ENCODE measurements around the gene TJP2. TPM values are rescaled to one million over a fixed set of nuclear protein-coding genes. Genes with fewer than 3 reads are reported as not detected.

The TJP2 gene
- total RNA-seq, 1 experiment from 2014 or later, result 25.8 TPM

DNA sequence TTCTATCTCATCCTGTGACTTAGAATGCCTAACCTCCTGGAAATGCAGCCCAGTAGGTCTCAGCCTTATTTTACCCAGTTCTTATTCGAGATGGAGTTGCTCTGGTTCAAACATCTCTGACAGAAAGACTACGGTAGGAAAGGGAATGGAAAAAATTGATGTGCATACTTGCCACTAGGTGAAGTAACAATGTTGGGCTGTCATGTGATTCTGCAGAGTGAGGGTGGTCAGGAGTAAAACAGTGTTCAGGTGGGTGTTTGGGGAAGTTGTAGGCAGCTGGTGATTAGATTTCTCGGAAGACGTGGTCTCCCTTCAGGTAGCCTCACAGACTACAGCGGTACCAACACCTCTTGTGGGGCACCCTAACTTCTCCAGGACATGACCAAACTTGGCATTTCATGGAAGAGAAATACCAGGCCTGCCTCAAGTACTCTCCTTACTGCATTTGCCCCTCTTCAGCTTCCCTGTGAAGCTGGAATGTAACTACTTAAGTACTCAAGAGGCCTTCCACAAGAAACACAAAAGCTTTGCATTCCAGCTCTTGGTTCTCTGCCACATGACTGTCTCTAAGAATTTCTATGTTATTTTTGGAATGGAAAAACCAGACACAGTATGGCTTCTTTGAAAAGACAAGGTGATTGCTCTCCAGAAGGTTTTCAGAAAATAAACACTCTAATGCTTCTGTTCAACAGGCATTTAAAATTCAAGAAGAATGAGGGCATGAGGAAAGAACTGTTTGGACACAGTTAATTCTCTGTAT lies 133.5 kb downstream of the TJP2 start:
- no peaks in the 10 kb centered on the region; the same call in 1 of the 2 replicates for H3K9me3 ChIP-seq (replicated peaks)
- peak; percentile 50 to 78 for DNase-seq (ENCODE audit: low read depth in 1 of 2, low spot score in 2 of 2)
- no peaks in the 10 kb centered on the region; the same call in 1 of the 2 replicates for H3K27me3 ChIP-seq (replicated peaks)
- H3K4me3 ChIP-seq, result no peak overlapping the region
- no peaks in the 10 kb centered on the region for H3K36me3 ChIP-seq
- H3K4me1 ChIP-seq (replicated peaks), result peaks cover 18% of the 10 kb centered on the region
- peak overlapping the region; percentile 55; the same call in 1 of the 2 replicates for H3K27ac ChIP-seq

DNA sequence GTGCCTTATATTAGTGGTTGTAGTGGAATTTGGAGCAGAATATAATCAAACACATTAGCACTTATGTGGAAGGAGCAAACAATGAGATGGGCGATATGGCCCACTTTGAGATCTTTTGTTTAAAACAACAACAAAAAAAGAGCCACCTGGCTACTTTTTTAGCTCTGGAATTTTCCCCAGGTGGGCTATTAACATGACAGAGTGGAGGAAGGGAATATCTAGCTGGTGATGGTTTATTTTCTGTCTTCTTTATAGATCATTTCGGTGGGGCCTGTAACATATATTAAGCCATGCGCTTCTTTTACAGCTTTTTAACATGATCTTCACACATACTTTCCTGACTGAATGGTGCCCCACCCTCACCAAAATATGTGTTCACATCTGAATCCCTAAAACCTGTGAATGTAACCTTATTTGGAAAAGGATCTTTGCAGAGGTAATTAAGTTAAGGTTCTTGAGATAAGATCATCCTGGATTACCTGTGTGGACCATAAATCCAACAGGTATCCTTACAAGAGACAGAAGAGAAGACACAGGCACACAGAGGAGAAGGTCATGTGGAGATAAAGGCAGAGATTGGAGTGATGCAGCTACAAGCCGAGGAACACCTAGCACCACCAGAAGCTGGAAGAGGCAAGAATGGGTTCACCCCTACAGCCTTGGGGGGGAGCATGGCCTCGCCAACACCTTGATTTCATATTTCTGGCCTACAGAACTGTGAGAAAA lies 134.3 kb downstream of the TJP2 start:
- no peaks in the 10 kb centered on the region; the same call in 1 of the 2 replicates for H3K27me3 ChIP-seq (replicated peaks)
- peaks cover 18% of the 10 kb centered on the region for H3K4me1 ChIP-seq (replicated peaks)
- H3K27ac ChIP-seq, result no peak overlapping the region
- H3K36me3 ChIP-seq, result no peaks in the 10 kb centered on the region
- no peak for DNase-seq (ENCODE audit: low read depth in 1 of 2, low spot score in 2 of 2)
- no peak overlapping the region for H3K4me3 ChIP-seq
- H3K9me3 ChIP-seq (replicated peaks), result peaks cover 5% of the 10 kb centered on the region

DNA sequence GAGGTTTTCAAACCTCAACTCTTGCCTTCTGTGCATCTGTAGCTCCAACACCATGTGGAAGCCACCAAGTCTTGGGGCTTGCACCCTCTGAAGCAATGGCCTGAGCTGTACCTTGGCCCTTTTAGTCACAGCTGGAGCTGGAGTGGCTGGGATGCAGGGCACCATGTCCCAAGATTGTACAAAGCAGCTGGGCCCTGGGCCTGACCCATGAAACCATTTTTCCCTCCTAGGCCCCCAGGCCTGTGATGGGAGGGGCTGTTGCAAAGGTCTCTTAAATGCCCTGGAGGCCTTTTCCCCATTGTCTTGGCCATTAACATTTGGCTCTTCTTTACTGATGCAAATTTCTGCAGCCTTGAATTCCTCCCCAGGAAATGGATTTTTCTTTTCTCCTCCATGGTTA lies 139.1 kb downstream of the TJP2 start:
- H3K36me3 ChIP-seq, result no peaks in the 10 kb centered on the region
- peaks cover 4% of the 10 kb centered on the region; the same call in 1 of the 2 replicates for H3K4me1 ChIP-seq (replicated peaks)
- no peak for DNase-seq (ENCODE audit: low read depth in 1 of 2, low spot score in 2 of 2)
- H3K9me3 ChIP-seq (replicated peaks), result peaks cover 5% of the 10 kb centered on the region
- H3K27me3 ChIP-seq (replicated peaks), result no peaks in the 10 kb centered on the region
- no peak overlapping the region for H3K27ac ChIP-seq
- no peak overlapping the region for H3K4me3 ChIP-seq

DNA sequence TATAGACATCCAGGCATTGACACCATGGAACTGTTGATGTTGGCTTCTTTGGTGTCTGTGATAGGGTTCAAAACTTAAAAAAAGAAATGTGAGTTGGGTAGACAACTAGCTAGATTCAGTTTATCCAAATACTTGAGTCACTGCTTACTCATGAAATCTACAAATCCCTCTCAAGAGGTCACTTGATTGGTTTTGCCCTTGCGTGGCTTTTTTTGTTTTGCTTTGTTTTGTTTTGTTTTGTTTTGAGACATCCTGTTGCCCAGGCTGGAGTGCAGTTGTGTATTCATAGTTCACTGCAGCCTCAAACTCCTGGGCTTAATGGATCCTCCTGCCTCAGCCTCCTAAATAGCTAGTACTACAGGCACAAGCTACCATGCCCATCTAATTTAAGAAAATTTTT lies 140.5 kb downstream of the TJP2 start:
- Histone ChIP-seq H3K9me3 (replicated peaks) (peaks cover 5% of the 10 kb centered on the region), H3K36me3 (no peaks in the 10 kb centered on the region), H3K4me3 (no peak overlapping the region), H3K4me1 (replicated peaks) (no peaks in the 10 kb centered on the region), H3K27me3 (replicated peaks) (no peaks in the 10 kb centered on the region; the same call in 1 of the 2 replicates), H3K27ac (no peak overlapping the region)
- DNase-seq (ENCODE audit: low read depth in 1 of 2, low spot score in 2 of 2), result peak in 1 of 2 experiments; percentile 8

DNA sequence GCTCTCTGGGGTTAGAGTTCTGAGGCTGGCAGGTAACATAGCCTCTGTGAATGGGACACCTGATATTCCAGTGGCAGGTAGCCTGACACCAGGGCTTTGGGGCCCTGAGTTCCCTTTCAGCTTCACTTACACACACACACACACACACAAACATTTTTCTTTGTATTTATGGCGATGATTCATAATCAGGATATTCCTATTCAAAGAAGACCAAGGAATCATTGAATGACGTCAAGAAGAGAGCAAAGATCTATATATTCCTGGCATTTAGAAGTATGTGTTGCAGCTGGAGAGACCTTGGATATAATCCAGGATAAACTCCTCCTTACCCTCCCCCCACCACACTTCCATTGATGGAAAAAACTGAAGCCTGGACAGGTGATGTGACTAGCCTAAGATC lies 143.0 kb downstream of the TJP2 start:
- no peak overlapping the region for H3K4me3 ChIP-seq
- H3K36me3 ChIP-seq, result no peaks in the 10 kb centered on the region
- H3K4me1 ChIP-seq (replicated peaks), result no peaks in the 10 kb centered on the region
- peaks cover 3% of the 10 kb centered on the region; the same call in 1 of the 2 replicates for H3K27me3 ChIP-seq (replicated peaks)
- peaks cover 5% of the 10 kb centered on the region for H3K9me3 ChIP-seq (replicated peaks)
- H3K27ac ChIP-seq, result no peak overlapping the region
- no peak for DNase-seq (ENCODE audit: low read depth in 1 of 2, low spot score in 2 of 2)

DNA sequence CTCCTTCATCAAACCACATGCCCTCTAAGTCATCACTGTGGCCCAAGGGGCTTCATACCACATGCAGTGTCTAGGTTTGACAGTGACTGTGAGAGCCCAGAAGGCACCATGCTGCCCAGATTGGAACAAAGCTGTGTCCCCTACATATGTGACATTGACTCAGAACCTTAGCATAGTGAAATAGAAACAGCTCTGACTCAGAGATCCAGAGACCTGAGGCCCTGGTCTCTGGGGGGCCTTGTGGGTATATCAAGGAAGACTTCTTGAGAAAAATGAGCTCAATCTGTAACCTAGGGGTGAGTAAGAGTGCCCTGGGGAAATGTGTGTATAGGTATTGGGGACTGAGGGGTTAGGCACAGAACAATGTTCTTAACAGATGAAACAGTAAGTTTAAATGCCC lies 143.8 kb downstream of the TJP2 start:
- H3K27ac ChIP-seq, result no peak overlapping the region
- no peaks in the 10 kb centered on the region for H3K4me1 ChIP-seq (replicated peaks)
- DNase-seq (ENCODE audit: low read depth in 1 of 2, low spot score in 2 of 2), result no peak
- H3K36me3 ChIP-seq, result no peaks in the 10 kb centered on the region
- no peak overlapping the region for H3K4me3 ChIP-seq
- peaks cover 6% of the 10 kb centered on the region; the same call in 1 of the 2 replicates for H3K27me3 ChIP-seq (replicated peaks)
- H3K9me3 ChIP-seq (replicated peaks), result peaks cover 2% of the 10 kb centered on the region

DNA sequence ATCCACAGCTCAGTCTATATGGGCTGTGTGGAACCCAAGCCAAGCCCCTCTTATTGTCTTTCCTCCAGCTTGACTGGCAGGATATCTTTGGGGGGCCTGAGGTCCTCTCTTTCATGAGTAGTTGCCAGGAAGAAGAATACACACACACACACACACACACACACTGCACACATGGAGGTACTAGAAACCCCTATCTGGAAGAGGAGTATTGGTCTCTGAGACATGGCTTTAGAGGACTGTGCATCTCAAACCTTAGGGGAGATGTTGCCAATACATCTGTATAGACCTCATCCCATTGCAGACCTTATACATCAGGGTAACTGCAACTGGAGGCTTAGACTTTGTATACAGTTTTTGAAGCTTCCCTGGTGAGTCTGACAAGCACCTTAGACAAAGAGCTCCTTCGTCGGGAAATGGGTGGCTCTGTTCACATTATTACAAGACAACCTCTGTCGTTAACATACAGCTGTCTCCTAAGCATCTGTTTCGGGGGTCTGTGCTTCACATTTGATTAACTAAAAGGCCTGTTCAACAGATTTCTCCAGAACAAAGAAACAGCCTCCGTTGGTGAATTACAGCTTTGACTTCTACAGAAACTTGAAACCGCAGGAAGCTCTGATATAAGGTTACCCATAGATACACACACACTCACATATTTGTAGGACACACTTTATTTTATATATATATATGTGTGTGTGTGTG lies 145.4 kb downstream of the TJP2 start:
- no peaks in the 10 kb centered on the region for H3K9me3 ChIP-seq (replicated peaks)
- H3K36me3 ChIP-seq, result no peaks in the 10 kb centered on the region
- DNase-seq (ENCODE audit: low read depth in 1 of 2, low spot score in 2 of 2), result no peak
- no peak overlapping the region for H3K27ac ChIP-seq
- no peak overlapping the region for H3K4me3 ChIP-seq
- peaks cover under 1% of the 10 kb centered on the region for H3K4me1 ChIP-seq (replicated peaks)
- peaks cover 18% of the 10 kb centered on the region for H3K27me3 ChIP-seq (replicated peaks)

DNA sequence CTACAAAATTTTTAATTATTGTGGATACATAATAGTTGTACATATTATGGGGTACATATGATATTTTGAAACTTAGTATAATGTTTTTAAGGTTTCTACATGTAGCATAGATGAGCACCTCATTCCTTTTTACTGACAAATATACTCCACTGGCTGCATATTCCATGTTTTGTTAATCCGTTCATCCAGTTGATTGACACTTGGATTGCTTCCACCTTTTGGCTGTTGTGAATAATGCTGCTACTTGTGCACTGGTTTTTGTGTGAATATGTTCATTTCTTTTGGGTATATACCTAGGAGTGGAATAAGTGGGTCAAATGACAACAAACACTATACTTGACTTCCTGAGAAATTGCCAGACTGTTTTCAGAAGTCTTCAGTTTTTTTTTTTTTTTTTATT lies 148.2 kb downstream of the TJP2 start:
- H3K4me3 ChIP-seq, result no peak overlapping the region
- H3K27ac ChIP-seq, result no peak overlapping the region
- no peak for DNase-seq (ENCODE audit: low read depth in 1 of 2, low spot score in 2 of 2)
- H3K27me3 ChIP-seq (replicated peaks), result peaks cover 42% of the 10 kb centered on the region
- H3K36me3 ChIP-seq, result no peaks in the 10 kb centered on the region
- no peaks in the 10 kb centered on the region for H3K9me3 ChIP-seq (replicated peaks)
- peaks cover 7% of the 10 kb centered on the region for H3K4me1 ChIP-seq (replicated peaks)

DNA sequence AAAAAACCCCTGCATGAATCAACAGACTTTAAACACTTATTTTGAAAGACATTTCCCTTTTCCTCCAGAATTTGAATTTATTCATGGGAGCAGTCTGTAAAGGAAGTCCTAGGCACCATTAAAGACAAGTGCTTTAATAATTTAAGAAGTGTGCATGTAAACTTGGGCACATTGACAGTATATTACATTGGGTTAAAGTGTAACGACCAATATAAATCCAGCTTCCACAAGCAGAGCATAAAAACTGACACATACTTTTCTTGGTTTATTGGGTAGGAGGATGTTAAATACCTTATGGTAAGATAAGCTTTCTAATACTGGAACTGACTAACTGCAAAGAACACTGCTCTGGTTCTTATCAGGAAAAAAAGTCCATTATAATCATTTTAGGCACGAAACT lies 149.8 kb downstream of the TJP2 start:
- H3K27me3 ChIP-seq (replicated peaks), result peaks cover 55% of the 10 kb centered on the region
- DNase-seq (ENCODE audit: low read depth in 1 of 2, low spot score in 2 of 2), result no peak

More for the DNA sequence above, 149.8 kb downstream of the TJP2 start:
- no peak overlapping the region for H3K27ac ChIP-seq
- peaks cover 7% of the 10 kb centered on the region for H3K4me1 ChIP-seq (replicated peaks)
- no peak overlapping the region for H3K4me3 ChIP-seq
- no peaks in the 10 kb centered on the region for H3K36me3 ChIP-seq
- no peaks in the 10 kb centered on the region for H3K9me3 ChIP-seq (replicated peaks)

Other genes starting within 250 kb of the TJP2 start
- gene PRKACG, start 160.2 kb upstream of the TJP2 start, total RNA-seq (2014; rRNA removed; shearing (Covaris generic)), result not detected in 2 replicates
- 4.4 and 8.5 TPM in 2 replicates for gene FXN, start 138.5 kb upstream of the TJP2 start, total RNA-seq (2014; rRNA removed; shearing (Covaris generic))
- not detected in 2 replicates for gene ENTREP1, start 150.9 kb downstream of the TJP2 start, total RNA-seq (2014; rRNA removed; shearing (Covaris generic))

Measured in SJSA1 (cell line).